Measurements from ENCODE around the gene UBE2Q1.

DNA sequence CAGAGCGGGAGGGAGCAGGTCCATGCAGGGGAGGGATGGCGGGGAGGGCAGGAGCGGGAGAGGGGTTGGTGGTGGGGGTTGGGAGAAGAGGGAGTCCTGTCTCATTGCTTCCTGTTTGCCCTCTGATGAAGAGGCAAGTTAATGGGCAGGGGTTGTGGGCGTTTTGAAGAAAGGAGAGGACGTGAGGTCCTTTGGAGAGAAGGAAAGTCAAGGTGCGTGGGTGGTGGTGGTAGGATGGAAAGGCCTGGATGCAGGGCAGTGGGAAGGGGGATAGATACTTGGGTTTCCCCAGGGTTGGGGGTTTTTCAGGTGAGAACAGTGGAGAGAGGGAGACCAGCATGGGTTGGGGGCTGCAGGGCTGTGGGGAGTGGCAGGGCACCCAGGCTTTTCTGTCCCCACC is 17.2 kb downstream of the UBE2Q1 start:
- TF ChIP-seq SUZ12 (IDR thresholded peaks at IDR 0.05; ENCODE audit: unreplicated experiment) (no peak), CTCF (IDR thresholded peaks at IDR 0.05 in 2 of 3, conservative IDR thresholded peaks at IDR 0.05 in 1 of 3; ENCODE audit: control insufficient read depth in 2 of 3, extremely low read depth in 1 of 3, insufficient read depth in 1 of 3, low read depth in 3 of 3, low read length in 3 of 3) (no peak)

Measured in GM12878 (cell line).